OCI-LY7 (cell line): ENCODE data around the gene STXBP5.

Experiments
- EZH2phosphoT487 ChIP-seq: fragments of 200-600 bp; sonication (generic); IDR thresholded peaks from 2 replicates; pipeline ENCODE4 v1.6.1; 2018; ENCODE audit warnings: low read depth, borderline replicate concordance, mild to moderate bottlenecking, mixed run types, antibody characterized with exemption, low read length, moderate library complexity, mixed read lengths
- TF ChIP-seq, protein P1 (sequence below): fragments of 200-600 bp; sonication (generic); conservative IDR thresholded peaks from 2 replicates; pipeline ENCODE4 v1.5.1; 2014; ENCODE audit warnings: mild to moderate bottlenecking, antibody characterized with exemption, low read length, moderate library complexity, mixed read lengths

DNA sequence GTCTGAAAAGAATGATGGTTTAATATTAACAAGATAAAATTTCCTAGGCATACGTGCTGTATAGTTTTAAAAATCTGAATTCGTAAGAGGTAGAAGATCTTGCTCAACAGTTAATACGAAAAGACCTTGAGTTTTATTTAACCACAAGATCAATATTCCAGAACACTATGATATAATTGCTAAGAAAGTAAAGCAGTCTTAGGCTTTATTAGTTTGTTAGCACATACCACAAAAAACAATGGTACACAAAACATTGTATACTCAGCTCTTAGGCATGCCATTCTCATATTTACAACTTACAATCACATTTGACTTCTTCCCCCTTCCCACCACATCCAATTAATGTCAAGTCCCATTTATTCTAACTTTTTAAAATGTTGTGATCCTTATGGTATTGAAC is 24.4 kb upstream of the STXBP5 start:
- TF ChIP-seq, protein P1, sequence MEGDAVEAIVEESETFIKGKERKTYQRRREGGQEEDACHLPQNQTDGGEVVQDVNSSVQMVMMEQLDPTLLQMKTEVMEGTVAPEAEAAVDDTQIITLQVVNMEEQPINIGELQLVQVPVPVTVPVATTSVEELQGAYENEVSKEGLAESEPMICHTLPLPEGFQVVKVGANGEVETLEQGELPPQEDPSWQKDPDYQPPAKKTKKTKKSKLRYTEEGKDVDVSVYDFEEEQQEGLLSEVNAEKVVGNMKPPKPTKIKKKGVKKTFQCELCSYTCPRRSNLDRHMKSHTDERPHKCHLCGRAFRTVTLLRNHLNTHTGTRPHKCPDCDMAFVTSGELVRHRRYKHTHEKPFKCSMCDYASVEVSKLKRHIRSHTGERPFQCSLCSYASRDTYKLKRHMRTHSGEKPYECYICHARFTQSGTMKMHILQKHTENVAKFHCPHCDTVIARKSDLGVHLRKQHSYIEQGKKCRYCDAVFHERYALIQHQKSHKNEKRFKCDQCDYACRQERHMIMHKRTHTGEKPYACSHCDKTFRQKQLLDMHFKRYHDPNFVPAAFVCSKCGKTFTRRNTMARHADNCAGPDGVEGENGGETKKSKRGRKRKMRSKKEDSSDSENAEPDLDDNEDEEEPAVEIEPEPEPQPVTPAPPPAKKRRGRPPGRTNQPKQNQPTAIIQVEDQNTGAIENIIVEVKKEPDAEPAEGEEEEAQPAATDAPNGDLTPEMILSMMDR = no peak
- TF ChIP-seq EZH2phosphoT487 = no peak
